Esophagus mucosa (tissue), 1 donor: ENCODE data around the gene ULK4. TPM values are rescaled to one million over a fixed set of nuclear protein-coding genes. Genes with fewer than 3 reads are reported as not detected.
A peak's percentile ranks its signal among the peaks of the same experiment; 100 is the strongest.
"Not testable (repeated sequence)": the region's sequence is repeated elsewhere in the genome, so short reads cannot be mapped to it uniquely, and the experiment has no call there.

ENCODE experiments used
- ATAC-seq: fragments of 200-7000 bp; cut with Tn5 transposase; one replicate; pipeline ENCODE4 v1.9.1; 2020
- total RNA-seq: library from RNA; stranded (reverse); gene quantifications from one replicate; pipeline ENCODE4 v1.2.4, GENCODE V29; 2023
- donor health status: DM: yes; HTN: yes; CAD: no.

Gene ULK4
- total RNA-seq, 1 donor from 2014 or later: 6.0 TPM

DNA sequence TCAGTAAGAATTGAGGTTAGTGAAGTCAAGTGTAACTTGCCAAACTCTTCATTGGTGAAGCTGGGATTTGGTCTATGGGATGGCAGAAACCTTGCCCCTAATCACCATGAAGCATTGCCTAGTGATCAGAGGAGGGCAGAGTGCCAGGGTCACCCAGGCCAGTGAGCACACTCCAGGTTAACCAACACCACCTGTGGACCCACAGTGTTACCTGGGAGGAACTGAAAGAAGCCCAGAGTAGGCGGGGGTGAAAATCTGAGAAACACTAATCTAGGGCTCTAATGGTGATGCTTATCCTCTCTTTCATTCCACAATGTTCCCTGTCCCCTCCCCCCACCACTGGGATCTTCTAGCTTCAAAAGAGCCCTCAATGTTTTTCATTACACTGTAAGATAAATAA lies 389.8 kb downstream of the ULK4 start:
- no peak for ATAC-seq

DNA sequence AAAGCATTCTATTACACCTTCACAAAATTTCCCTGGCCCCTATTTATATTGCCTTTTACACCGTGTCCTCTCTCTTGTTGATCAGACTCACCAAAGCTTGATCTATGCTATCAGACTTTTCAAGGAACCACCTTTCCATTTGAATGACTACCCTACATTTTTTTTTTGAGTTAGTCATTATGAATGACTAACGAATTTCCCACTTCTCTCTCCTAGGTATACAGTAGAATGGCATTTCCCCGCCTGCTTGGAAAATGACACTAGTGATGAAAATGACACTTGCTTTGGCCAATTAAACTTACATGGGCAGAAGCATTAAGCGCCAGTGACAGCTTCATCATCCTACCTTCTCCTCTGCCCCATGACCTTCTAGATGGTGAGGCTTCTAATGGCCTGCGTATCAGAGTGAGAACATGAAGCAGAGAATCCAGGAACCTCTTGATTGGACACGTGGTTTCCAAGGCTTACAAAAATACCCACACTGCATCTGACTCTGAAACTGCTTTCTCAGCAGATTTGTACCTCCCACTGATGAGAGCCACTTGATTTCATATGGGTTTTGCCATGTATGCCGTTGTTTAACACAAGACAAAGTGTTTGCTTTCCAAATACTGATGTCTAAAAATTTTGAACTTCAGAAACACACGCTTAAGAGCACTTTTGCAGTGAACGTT lies 392.1 kb downstream of the ULK4 start:
- no peak for ATAC-seq

DNA sequence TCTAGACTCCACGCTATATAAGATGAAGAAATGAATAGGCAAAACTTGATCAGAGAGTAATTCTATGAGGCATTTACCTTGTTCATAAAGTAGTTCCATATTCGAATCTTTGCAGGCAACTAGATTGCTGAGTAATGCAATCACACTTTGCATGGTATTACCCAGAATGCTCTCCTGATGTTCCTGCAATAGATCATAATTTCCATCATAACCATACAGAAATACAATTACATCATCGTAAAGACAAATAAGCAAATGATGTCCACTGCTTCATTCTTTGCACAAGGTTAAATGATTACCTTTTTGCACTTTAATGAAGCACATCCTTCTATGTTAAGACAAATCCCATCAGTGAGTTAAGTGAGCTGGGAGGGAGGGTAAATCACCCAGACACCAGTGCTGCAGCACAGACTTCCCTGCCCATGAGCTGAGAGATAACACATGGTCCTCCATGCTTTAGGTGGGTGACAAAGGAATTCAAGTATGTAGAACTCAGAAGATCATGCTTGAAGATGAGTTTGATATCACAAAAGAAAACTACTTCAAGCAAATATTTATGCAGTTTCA lies 395.9 kb downstream of the ULK4 start:
- ATAC-seq: no peak

DNA sequence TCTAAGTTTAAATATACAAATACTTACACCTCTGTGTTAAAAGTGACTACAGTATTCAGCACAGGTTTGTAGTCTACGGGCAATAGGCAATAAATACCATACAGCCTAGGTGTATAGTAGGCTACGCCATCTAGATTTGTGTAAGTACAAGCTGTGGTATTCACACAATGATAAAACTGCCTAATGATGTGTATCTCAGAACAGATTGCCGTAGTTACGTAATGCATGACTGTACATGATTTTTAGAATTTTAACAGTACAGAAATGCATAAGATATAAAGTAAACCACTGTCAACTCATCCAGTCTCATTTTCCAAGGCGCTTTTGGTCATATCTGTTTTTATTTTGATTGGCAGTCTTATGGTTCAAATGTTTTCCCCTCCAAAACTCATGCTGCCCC lies 396.9 kb downstream of the ULK4 start:
- ATAC-seq: no peak

- ATAC-seq: not testable (repeated sequence)
Observed at GRCh38 chr3:41556245-41556644, 405.7 kb downstream of the ULK4 start.

DNA sequence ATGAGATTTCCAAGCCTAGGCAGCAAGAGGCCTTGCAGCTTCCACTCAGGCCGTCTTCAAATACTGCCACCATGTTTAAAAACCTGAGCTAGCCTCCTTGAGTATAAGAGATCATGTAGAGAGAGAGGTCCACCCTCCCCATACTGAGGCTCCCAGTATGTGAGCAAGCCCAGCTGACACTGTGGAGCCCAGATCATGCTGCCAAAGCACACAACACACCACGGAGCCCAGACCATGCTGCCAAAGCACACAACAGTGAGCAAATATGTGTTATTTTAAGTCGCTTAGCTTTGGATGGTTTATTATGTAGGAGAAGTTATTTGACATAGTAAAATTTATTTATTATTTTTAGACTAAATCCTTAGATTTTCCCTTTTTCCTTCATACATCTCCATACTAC lies 428.9 kb downstream of the ULK4 start:
- no peak for ATAC-seq

- ATAC-seq: no peak
Observed at GRCh38 chr3:41526995-41527573, 434.8 kb downstream of the ULK4 start.

DNA sequence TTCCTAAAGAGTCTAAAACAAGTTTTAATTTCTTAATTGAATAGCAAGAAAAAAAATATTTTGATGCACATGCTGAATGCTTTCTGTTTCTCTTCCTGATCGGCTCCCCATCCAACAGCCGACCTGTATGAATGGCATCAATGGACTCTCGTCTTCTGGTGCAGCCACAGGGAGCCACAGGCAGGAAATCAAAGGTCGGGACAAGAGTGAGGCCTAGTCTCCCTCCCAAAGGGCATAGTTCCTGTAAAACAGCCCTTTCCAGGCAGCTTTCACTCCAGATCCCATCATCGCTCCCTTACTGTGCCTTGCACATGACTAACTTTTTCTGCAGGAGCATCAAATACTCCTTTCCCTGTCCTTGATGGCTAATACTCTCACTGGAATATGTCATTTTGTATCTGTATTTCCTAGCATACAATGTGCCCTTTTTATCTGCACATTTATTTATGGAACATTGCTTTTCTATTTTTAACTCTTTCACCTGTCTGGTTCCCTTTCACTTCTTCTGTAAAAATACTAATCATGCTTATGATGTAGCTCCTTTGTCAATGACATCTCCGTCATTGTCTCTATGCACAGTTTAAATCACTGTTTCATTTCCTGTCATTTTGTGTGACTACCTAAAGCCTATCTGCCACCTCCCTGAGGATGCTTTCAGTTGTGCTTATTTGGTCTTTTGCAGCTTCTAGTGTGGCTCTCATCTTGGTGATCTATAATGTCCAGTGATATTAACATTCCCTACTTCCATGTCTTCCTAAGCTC lies 436.4 kb downstream of the ULK4 start:
- no peak for ATAC-seq

GRCh38 chr3:41523897-41524296 lies 438.0 kb downstream of the ULK4 start:
- no peak for ATAC-seq

- ATAC-seq: no peak
Observed at GRCh38 chr3:41522612-41523011, 439.3 kb downstream of the ULK4 start.

DNA sequence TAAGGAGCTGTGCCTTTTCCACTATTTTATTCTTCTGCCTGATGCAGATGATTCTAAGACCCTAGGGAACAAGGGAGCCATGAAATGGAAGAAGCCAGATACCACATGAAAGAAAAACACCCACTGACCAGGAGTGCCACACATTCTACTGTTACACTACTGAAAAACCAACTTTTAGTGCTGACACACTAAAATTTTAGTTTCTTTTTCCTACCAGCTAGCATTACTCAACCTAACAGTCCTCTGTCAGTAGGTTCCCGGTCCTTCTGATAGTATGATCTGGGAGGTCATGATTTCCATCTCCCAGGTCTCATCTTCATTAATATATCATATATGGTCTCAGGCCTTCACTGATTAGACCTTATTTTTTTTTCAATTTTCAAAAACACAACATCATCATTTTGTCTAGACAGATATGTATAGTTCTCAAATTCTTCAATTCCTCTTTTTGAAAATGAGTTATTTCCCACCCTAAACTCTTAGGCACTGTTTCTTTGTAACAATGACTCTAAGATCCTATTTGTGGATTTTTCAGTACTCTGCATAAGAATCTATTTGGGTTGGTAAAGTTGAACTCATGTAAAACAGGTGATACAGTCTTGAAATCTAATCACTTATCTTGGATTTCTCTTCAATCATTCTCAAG lies 440.8 kb downstream of the ULK4 start:
- no peak for ATAC-seq

- no peak for ATAC-seq
Observed at GRCh38 chr3:41519746-41520145, 442.2 kb downstream of the ULK4 start.

DNA sequence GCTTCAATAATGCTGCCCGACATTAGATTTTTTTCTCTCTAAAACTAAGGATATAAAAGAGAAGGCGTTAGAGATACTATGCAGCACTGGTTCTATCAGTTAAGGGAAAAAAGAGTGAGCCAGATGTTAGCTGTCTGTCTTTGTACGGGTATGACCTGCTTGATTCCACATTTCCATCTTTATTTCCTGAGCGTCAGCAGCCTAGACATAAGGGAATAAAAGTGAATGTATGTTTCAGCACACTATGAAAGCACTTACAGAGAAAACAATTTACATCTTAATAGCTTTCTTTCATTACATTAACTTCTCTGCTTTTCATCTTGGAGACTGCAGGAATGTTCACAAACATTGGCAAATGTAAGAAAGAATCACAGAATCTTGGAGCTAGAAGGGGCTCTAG lies 443.3 kb downstream of the ULK4 start:
- ATAC-seq: no peak

DNA sequence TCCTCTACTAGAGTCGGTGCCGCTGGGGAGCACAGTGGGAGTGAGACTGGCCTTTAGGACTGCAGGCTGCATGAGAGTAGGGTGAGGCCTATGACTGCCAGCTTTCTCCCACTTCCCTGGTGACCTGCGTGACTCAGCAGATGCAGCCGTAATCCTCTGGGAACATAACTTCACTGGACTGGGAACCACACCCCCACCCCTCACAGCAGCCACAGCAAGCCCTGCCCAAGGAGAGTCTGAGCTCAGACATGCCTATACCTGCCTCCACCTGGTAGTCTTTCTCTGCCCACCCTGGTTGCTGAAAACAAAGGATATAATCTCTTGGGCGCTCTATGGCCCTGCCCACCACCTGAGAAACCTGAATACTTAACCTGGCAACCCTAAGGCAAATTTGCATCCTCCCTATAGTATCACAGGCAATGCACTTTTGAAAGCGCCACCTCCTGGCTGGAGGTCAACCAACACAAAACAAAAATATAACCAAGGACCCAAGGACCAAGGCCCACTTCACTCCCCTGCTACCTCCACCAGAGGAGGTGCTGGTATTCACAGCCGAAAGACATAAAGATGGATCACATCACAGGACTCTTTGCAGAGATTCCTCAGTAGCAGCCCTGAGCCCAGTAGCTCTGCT lies 453.7 kb downstream of the ULK4 start:
- peak; percentile 97 for ATAC-seq

- peak; percentile 22 for ATAC-seq
Observed at GRCh38 chr3:41507336-41508062, 454.4 kb downstream of the ULK4 start.

- ATAC-seq: no peak
Observed at GRCh38 chr3:41503998-41504623, 457.8 kb downstream of the ULK4 start.

DNA sequence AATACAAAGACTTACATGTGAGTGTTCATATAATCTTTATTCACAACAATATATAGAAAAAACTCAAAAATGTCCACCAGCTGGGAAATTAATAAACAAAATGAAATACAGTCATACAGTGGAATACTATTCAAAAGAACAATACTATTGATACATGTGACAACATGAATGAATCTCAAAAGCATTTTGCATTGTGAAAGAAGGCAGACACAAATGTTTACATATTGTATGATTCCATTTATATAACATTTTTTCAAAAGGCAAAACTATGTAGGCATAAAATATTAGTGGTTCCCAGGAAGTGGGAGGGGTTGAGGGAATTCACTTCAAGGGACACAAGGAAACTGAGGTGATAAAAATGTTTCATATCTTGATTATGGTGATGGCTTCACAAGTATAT lies 459.4 kb downstream of the ULK4 start:
- ATAC-seq: no peak

GRCh38 chr3:41502023-41502422 lies 459.9 kb downstream of the ULK4 start:
- no peak for ATAC-seq

DNA sequence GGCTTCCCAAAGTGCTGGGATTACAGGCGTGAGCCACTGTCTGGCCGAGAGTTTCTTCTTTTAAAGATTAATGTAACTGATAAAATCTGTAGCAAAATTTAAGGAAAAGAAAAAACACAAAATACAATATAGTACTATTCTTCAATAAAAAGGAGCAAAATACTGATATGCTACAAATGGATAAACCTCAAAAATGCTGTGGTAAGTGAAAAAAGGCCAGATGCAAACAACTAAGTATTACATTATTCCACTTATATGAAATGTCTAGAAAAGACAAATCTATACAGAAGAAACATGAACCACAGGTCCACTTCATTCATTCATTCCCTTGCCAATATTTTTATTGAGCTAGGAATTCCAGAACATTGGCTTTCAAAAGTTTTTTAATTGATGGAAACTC lies 463.1 kb downstream of the ULK4 start:
- no peak for ATAC-seq

GRCh38 chr3:41490360-41490759 lies 471.5 kb downstream of the ULK4 start:
- no peak for ATAC-seq

DNA sequence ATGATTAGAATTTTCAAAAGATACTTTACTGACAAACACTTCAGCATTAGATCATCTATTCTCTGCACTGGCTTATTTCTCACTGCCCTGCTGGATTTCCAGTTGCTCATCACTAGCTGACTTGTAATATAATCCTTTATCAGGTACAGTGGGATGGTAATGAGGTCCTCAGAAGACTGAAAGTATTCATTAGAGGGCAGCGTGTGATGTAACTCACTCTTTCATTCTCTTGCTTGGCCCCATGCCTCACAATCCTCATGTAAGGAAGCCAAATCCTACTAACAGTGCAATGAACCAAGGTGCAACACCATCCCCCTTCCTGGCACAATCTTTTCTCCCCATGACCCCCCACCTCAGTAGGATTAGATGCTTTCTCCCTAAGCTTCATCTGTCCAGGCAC lies 472.7 kb downstream of the ULK4 start:
- ATAC-seq: no peak
